GM10266 (cell line): Measurements from ENCODE around the gene RCAN1.

Source experiments
- DNase-seq: peaks from one replicate; pipeline ENCODE4 v3.0.0; 2012; ENCODE audit errors: extremely low spot score
- CTCF ChIP-seq: IDR thresholded peaks from 2 replicates; pipeline ENCODE4 v1.5.1; 2012; ENCODE audit warnings: mild to moderate bottlenecking, low read depth; ENCODE audit not compliant: control insufficient read depth, insufficient read depth; ENCODE audit errors: missing control alignments

RCAN1 gene

GRCh38 chr21:34521561-34521960 lies 93.4 kb downstream of the RCAN1 start:
- TF ChIP-seq CTCF: no peak
- no peak for DNase-seq

- no peak for TF ChIP-seq CTCF
Observed at GRCh38 chr21:34520764-34521508, 94.0 kb downstream of the RCAN1 start.

GRCh38 chr21:34520281-34520680 lies 94.6 kb downstream of the RCAN1 start:
- DNase-seq: no peak
- TF ChIP-seq CTCF: no peak

More at GRCh38 chr21:34520764-34521508, 94.0 kb downstream of the RCAN1 start:
- no peak for DNase-seq

GRCh38 chr21:34519694-34520093 lies 95.2 kb downstream of the RCAN1 start:
- TF ChIP-seq CTCF: no peak

GRCh38 chr21:34519016-34519415 lies 95.9 kb downstream of the RCAN1 start:
- TF ChIP-seq CTCF: no peak
- DNase-seq: no peak

More at GRCh38 chr21:34519694-34520093, 95.2 kb downstream of the RCAN1 start:
- no peak for DNase-seq

GRCh38 chr21:34518301-34518700 lies 96.6 kb downstream of the RCAN1 start:
- no peak for DNase-seq
- TF ChIP-seq CTCF: no peak

- no peak for DNase-seq
- peak; percentile 24 for TF ChIP-seq CTCF
Observed at GRCh38 chr21:34517491-34518245, 97.2 kb downstream of the RCAN1 start.
